Inflammatory macrophage treated with lipopolysaccharide for 4 hours (primary cell): ENCODE measurements around the gene NIPBL.
"Not testable (repeated sequence)": the region's sequence is repeated elsewhere in the genome, so short reads cannot be mapped to it uniquely, and the experiment has no call there.

Experiments
- DNase-seq: peaks from one replicate; pipeline ENCODE4 v3.0.0-alpha.2; 2020

NIPBL gene, protein sequence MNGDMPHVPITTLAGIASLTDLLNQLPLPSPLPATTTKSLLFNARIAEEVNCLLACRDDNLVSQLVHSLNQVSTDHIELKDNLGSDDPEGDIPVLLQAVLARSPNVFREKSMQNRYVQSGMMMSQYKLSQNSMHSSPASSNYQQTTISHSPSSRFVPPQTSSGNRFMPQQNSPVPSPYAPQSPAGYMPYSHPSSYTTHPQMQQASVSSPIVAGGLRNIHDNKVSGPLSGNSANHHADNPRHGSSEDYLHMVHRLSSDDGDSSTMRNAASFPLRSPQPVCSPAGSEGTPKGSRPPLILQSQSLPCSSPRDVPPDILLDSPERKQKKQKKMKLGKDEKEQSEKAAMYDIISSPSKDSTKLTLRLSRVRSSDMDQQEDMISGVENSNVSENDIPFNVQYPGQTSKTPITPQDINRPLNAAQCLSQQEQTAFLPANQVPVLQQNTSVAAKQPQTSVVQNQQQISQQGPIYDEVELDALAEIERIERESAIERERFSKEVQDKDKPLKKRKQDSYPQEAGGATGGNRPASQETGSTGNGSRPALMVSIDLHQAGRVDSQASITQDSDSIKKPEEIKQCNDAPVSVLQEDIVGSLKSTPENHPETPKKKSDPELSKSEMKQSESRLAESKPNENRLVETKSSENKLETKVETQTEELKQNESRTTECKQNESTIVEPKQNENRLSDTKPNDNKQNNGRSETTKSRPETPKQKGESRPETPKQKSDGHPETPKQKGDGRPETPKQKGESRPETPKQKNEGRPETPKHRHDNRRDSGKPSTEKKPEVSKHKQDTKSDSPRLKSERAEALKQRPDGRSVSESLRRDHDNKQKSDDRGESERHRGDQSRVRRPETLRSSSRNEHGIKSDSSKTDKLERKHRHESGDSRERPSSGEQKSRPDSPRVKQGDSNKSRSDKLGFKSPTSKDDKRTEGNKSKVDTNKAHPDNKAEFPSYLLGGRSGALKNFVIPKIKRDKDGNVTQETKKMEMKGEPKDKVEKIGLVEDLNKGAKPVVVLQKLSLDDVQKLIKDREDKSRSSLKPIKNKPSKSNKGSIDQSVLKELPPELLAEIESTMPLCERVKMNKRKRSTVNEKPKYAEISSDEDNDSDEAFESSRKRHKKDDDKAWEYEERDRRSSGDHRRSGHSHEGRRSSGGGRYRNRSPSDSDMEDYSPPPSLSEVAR (N-terminal part only)

DNA sequence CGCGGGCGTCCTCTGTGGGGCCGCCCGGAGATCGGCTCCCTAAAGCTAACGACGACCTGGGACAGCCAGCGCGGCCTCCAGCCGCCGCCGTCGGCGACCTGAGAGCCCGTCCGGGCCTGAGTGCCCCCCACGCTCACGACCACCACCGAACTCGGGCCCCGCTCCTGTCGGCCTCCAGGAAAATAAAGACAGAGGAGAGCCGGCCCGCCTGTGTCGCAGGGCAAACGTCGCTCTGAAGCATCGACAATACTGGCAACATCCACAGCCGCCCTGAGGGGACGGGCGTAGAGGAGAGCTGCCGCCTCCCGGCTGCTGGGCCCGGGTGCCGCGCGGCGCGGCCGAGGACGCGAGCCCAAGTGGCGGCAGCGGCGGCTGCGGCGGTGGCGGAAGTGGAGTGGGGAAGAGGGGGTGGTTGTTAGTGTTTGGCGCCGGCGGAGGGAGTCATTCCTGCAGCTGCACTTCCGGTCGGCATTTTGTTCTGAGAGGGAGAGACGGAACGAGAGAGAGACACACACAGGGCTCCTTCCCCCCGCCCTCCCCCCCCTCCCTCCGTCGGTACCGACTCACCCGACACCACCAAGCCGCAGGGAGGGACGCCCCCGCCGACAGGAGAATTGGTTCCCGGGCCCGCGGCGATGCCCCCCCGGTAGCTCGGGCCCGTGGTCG lies at the start of gene NIPBL:
TSS of gene NIPBL (plus strand) at position 471 of the 666 bp plus-strand sequence. CDS start 76,928 bp downstream, outside the sequence.
- peak; percentile 94 for DNase-seq

DNA sequence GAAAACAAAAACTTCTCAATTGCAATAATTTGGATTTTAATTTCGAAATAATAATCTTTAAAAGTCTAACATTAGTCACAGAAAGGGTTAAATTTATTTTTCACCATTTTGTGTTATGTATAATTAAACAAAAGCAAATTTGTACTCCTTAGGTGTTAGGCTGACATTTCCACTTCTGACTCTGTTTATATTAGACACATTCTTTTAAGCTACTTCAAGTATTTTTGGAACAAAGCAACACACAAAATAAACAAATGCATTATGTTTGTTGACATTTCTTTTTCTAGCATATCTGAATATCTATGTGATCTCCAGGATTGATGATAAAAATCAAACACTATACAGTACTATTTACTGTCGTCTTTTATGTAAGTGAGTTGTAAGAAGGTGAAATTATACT lies 44.3 kb upstream of the NIPBL start:
- DNase-seq = no peak

DNA sequence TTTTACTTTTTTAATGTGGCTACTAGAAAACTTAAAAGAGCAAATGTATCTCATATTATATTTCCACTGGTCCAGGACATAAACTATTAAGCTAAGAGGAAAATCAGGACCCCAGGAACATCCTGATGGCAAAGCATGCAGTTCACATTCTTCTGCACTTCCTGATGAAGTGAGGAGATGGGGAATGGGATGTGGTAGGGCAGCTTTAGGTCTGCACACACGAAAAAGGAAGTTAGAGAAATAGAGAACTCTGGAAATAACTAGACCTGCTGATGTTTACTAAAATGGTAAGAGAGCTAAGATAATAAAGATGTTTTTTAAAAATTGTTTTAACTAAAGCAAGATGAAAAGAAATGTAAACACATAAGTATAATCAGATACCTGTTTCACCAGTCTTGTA lies 39.7 kb upstream of the NIPBL start:
- DNase-seq = peak; percentile 41

DNA sequence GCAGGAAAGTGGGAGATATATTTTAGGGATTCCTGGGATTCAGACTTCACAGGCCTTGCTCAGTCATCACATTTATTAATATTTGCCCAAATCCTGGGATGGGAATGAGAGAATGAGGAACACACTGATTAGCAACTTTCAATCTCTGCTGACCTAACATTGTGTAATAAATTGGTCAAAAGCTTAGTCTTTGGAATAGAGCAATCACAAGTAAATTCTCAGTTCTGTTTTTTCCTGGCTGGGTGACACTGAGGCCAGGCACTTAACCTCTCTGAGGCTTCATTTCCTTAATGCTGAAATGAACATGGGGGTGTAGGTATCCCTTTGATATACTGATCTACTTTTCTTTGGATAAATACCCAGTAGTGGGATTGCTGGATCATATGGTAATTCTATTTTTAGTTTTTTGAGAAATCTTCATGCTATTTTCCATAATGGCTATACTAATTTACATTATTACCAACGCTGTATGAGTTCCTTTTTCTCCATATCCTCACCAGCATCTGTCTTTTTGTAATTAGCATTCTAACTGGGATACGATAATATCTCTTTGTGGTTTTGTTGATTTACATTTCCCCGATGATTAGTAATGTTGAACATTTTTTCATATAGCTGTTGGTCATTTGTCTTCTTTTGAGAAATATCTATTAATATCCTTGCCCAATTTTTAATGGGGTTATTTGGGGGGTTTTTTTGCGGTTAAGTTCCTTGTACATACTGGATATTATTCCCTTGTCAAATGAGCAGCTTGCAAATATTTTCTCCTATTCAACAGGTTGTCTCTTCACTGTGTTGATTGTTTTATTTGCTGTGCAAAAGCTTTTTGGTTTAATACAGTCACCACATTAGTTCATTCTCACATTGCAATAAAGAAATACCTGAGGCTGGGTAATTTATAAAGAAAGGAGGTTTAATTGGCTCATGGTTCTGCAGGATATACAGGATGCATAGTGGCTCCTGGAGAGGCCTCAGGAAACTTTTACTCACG lies 36.8 kb upstream of the NIPBL start:
- DNase-seq = peak; percentile 91

DNA sequence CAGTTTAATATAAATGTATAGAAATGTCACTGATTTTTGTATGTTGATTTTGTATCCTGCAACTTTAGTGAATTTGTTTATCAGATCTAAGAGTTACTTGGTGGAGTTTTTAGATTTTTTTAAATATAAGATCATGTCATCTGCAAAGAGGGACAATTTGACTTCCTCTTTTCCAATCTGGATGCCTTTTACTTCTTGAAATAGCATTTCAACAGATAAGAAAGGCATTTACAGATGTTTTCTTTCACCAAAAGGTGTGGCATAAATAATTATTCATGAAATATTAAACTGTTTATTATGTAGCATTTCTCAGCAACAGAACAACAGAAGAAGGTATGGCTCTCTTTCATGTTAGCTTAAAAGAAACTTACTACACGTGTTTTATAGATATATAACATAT lies 34.9 kb upstream of the NIPBL start:
- DNase-seq = no peak

DNA sequence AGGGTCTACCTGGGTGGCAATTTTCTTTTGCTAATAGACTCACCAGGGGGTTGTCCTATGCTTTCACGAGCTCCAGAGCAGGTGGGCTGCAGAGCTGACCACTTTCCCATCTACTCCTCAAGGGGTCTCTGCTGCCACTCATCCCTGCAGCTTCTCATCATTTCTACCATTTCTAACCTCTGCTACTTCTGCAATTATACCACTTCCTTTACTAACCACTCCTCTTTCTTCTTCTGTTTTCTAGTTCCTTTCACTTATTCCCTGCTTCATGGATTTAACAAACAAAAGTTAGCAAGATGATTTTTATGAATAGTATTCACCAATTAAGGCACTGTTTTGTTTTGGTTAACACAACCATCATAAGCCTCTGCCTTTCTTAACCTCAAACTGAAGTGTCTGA lies 34.5 kb upstream of the NIPBL start:
- DNase-seq = peak; percentile 25

DNA sequence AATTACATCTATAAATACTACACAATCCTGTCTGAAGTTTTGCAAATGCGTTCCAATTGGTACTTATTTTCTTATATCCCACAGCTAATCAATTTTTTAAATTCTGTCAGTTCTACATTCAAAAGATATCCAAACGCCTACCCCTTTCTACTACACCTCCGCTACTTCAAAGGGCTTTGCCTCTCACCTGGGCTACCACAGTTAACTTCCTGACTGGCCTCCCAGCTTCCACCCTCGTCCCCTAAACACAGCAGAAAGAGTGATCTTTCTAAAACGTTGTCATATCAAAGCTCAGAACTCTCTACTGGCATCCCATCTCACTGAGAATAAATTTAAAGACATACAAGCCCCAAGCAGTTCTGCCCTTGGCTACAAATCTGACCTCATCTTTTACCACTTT lies 32.3 kb upstream of the NIPBL start:
- no peak for DNase-seq

DNA sequence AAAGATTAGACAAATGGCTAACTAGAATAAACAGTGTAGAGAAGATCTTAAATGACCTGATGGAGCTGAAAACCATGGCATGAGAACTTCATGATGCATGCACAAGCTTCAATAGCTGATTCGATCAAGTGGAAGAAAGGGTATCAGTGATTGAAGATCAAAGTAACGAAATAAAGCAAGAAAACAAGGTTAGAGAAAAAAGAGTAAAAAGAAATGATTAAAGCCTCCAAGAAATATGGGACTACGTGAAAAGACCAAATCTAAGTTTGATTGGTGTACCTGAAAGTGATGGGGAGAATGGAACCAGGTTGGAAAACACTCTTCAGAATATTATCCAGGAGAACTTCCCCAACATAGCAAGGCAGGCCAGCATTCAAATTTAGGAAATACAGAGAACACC lies 28.0 kb upstream of the NIPBL start:
- DNase-seq = not testable (repeated sequence)

DNA sequence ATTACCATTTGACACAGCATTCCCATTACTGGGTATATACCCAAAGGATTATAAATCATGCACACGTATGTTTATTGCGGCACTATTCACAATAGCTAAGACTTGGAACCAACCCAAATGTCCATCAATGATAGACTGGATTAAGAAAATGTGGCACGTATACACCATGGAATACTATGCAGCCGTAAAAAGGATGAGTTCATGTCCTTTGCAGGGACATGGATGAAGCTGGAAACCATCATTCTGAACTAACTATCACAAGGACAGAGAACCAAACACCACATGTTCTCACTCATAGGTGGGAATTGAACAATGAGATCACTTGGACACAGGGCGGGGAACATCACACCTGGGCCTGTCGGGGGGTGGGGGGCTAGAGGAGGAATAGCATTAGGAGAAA lies 23.7 kb upstream of the NIPBL start:
- DNase-seq = not testable (repeated sequence)

DNA sequence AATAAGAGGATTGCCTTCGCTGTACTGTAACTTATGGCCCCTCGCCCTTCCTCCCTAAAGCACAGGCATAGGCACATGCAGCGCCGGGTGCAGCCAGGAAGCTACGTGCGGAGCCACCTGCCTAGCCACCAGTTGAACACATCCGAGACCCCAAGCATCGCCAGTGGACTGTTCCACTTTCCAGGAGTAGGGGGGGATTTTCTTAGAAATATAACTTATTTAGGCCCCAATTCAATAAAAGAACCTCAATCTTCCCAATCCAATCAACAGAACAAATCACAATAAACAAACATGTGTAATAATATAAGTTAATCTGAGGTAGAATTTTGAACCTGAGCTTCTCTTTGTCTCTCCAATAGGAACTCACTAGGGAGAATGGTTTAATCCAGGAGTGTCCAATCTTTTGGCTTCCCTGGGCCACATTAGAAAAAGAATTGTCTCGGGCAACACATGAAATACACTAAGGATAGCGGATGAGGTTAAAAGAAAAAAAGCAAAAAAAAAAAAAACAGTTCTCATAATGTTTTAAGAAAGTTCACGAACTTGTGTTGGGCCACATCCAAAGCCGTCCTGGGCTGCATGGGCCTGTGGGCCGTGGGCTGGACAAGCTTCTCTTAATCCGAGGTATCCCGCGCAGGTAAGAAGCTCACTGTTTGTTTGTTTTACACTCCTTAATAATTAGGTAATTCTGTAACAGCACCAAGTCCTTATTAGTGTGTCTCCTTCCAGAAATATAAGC lies 22.0 kb upstream of the NIPBL start:
- no peak for DNase-seq

DNA sequence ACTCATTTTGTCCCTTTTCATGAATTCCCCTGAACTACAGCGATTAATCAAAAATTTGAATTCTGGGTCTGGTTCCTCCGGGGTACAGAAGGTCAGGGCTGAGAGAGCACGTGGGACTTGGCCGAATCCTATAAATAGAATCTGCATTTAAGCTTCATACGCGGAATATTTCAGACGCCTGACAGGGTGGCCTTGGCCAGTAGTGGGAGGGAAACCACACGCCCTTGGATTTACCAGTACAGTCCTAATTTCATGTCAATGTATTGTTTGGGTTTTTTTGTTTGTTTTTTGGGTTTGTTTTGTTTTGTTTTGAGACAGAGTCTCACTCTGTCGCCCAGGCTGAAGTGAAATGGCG lies 21.5 kb upstream of the NIPBL start:
- DNase-seq = no peak

DNA sequence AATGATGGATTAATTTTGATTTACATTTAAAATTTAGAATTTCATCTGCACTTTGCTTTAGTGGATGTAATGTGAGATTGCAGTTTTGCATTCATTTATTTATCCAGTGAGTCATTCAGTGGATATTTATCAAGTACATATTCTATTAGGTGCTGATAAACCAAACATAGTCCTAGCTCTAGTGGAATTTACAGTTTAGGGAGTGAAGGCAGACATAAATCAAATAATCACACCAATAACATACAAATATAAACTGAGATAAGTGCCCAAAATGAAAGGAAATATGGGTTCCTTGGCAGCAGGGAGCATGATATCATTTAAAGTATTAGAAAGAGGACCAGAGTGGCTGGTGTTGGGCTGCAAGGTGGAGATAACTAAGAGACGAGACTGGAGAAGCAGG lies 14.7 kb upstream of the NIPBL start:
- no peak for DNase-seq

DNA sequence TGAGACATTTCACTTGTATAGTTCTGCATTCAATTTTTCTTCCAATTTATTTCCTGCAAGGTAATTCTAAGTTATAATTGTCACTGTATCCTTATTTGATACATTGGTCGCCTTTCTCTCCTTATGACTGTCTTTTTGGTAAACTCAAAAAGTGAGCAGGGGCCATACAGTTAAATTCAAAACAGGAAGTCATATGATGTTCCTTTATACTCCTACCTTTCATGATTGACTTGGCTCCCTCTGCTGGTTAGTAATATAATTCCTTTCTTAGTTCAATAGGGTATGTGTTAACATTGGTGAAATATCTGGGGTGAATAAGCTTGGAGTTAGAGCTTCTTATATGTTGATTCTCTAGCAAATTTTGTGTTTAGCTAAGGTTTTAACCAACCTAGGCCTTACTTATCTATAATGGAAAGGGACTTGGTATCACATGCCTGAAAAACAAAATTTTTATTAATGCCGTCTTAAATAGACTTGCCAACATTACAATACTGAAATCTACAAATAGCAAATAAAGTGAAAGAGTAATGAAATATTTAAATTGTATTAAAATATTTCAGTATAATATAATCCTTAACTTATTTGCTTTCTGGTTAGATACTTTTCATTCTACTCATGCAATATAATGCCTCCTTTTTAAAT lies 6.0 kb upstream of the NIPBL start:
- peak; percentile 88 for DNase-seq

DNA sequence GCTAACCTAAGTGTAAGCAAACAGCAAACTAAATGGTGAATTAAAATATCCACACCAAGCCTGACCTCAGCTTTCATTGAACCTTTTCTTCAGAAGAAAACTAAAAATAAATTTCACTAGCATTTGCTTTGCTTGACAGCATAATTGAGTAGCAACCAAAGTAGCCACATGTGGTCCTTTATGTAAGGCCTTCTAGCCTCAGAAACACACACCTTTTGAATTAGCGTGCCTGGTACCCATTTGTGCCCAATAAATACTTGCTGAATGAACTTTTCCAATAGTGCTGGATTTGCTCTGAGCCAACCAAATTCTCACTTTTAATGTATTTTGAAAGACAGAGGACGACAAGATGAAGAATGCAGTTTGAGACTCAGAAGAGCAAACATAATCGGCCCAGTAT lies 2.1 kb upstream of the NIPBL start:
- no peak for DNase-seq

DNA sequence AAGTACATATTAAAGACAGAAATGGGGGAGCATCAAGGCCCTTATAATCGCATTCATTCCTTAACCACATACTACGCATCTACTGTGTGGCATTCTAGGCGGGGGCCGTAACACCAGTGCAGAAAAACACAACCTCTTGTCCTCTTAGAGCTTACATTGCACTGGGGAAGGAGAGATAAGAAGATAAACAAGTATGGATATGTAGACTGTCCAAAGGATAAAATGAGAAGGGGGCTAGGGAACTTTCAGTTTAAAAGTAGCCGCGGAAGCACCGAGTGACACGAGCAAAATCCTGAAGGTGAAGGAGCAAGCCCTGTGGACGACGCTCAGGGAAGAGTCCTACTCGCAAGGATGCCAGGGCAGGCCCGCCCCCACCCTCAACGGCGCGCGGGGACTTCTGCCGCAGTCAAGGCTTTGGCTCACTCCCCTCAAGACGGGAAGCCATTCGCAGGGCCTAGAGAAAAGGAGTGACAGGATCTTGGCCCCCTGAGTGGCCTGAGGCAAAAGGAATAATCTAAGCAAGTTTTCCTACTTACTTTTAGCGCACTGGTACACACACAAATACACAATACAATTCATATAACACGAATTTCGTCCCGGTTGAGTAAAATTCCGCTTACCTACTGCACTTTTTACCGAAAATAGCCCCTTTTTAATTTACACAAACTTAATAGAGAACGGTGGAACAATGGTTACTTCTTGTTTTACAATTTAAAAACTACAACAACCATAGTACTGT lies 1.3 kb upstream of the NIPBL start:
- peak; percentile 43 for DNase-seq

DNA sequence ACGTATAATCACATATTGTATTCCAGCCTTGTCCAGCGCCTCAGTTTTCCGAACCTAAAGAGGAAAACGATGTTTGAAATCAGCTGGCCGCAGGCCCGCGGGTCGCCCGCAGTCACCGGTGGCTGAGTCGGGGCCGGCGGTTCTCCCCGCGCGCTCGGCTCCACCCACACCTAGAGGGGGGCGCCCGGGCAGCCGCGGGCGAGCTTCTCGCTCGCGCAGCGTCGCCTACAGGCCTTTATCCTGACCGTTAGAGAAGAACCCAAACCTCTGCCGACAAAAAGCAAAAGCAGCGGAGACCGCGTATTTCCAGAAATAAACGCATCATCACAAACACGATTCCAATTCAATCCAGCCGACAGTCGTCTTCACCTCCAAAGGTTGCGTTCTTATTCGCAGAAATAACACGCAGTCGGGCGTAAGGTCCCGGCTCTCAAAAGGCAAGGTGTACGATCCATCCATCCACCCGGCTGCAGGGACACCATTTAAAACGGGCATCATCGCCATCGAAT lies 725 bp upstream of the NIPBL start:
- peak; percentile 83 for DNase-seq

DNA sequence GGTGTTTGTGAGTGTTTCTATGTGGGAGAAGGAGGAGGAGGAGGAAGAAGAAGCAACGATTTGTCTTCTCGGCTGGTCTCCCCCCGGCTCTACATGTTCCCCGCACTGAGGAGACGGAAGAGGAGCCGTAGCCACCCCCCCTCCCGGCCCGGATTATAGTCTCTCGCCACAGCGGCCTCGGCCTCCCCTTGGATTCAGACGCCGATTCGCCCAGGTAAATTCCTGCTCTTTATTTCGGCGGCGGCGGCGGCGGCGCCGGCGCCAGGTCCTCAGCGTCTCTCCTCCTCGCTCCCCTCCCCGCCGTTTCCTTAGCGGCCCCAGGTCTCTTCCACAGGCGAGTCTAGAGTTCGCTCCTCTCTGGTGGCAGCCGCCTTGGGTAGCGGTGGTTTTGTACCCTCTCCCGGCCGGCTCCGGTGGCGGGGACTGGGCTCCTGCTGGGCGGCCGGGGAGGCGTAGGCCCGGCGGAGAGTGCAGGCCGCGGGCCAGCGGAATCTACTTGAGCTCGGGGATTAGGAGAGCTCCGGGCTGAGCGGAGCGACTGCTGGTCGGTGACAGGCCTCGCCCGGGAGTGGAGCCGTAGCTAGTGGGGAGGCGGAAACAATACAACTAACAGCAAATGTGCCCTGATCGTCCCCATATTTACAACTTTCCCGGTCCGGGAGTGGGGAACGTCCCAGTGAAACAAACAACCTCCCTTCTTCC lies 547 bp downstream of the NIPBL start:
- peak; percentile 70 for DNase-seq

DNA sequence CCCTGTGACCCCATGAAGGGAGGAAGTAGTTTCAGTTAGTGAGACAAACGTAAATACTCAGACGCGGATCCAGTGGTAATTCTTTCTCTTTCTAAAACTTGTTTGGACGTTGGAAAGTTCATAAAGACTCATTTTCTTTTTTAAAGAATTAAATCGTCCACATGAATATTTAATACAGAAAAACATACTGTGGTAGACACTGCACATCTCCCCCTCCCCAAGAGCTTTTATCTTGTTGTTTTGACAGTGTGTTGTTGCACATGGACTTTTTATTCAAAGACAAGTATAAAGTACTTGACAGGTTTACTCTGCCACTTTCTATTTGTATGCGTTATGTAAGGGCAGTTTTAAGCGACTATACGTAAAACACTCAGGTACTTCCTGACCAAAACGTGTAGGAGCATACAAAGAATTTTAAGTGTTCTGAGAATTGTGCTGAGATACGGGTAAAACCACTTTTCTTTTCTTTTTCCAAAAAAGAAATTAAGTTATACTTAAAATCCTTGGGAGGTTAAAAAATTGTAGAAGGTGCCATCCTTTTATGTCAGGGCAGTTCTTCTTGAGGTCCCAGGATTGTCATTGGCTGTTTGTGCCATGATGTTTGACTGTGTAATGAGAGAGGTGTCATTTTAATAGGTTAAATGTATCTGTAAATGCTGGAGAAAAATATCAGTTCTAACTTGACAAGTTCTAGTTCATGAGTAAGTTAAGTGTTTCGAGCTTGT lies 1.3 kb downstream of the NIPBL start:
- DNase-seq = peak; percentile 50
